SK-N-SH treated with all-trans-retinoic acid at 6 μM for 48 hours (cell line): ENCODE measurements around the gene GPBAR1.

Source experiments
- ATAC-seq: fragments of 200-7000 bp; cut with Tn5 transposase; 3 replicates; pipeline ENCODE4 v1.9.1; 2020; ENCODE audit warnings: mild to moderate bottlenecking, moderate library complexity
- ARNTL ChIP-seq: fragments of 450-650 bp; formaldehyde crosslinking; IDR thresholded peaks from 2 replicates; pipeline ENCODE4 v1.5.0; 2020; ENCODE audit warnings: low read depth, mild to moderate bottlenecking, moderate library complexity, borderline replicate concordance
- BACH2 ChIP-seq: fragments of 250-450 bp; sonication (Bioruptor Pico); IDR thresholded peaks from 2 replicates; pipeline ENCODE4 v1.9.0; 2021; ENCODE audit warnings: mild to moderate bottlenecking, borderline replicate concordance
- ESRRG ChIP-seq: fragments of 250-450 bp; sonication (Bioruptor Pico); IDR thresholded peaks from 2 replicates; pipeline ENCODE4 v1.6.1; 2021; ENCODE audit warnings: mild to moderate bottlenecking
- GLIS3 ChIP-seq: fragments of 250-450 bp; sonication (Bioruptor Pico); IDR thresholded peaks from 2 replicates; pipeline ENCODE4 v1.5.0; 2020; ENCODE audit warnings: mild to moderate bottlenecking, moderate library complexity
- ISL1 ChIP-seq: fragments of 250-450 bp; sonication (Bioruptor Pico); IDR thresholded peaks from 2 replicates; pipeline ENCODE4 v2.1.2; 2022; ENCODE audit warnings: mild to moderate bottlenecking, moderate library complexity
- OSR1 ChIP-seq: fragments of 250-450 bp; sonication (Bioruptor Pico); IDR thresholded peaks from 2 replicates; pipeline ENCODE4 v1.8.0; 2022; ENCODE audit warnings: moderate library complexity, mild to moderate bottlenecking, inconsistent platforms
- PPARA ChIP-seq: fragments of 250-450 bp; sonication (Bioruptor Pico); IDR thresholded peaks from 2 replicates; pipeline ENCODE4 v1.5.0; 2020; ENCODE audit warnings: mild to moderate bottlenecking, borderline replicate concordance
- RARB ChIP-seq: fragments of 250-450 bp; sonication (Bioruptor Pico); IDR thresholded peaks from 2 replicates; pipeline ENCODE4 v1.8.0; 2021; ENCODE audit warnings: mild to moderate bottlenecking, moderate library complexity
- SNAI2 ChIP-seq: fragments of 250-450 bp; sonication (Bioruptor Pico); IDR thresholded peaks from 2 replicates; pipeline ENCODE4 v1.5.0; 2020; ENCODE audit warnings: mild to moderate bottlenecking, moderate library complexity
- TCF4 ChIP-seq: fragments of 250-450 bp; sonication (Bioruptor Pico); IDR thresholded peaks from 2 replicates; pipeline ENCODE4 v1.8.0; 2021; ENCODE audit warnings: mild to moderate bottlenecking, moderate library complexity, borderline replicate concordance
- TOX ChIP-seq: fragments of 250-450 bp; sonication (Bioruptor Pico); IDR thresholded peaks from 2 replicates; pipeline ENCODE4 v1.8.0; 2021; ENCODE audit warnings: mild to moderate bottlenecking, moderate library complexity, borderline replicate concordance
- ZC3H10 ChIP-seq: fragments of 250-450 bp; sonication (Bioruptor Pico); IDR thresholded peaks from 2 replicates; pipeline ENCODE4 v1.5.1; 2021; ENCODE audit warnings: mild to moderate bottlenecking, moderate library complexity
- ZFP3 ChIP-seq: fragments of 250-450 bp; sonication (Bioruptor Pico); IDR thresholded peaks from 2 replicates; pipeline ENCODE4 v1.5.0; 2020; ENCODE audit warnings: mild to moderate bottlenecking, moderate library complexity
- ZFP30 ChIP-seq: fragments of 450-650 bp; formaldehyde crosslinking; IDR thresholded peaks from 2 replicates; pipeline ENCODE4 v1.5.0; 2022; ENCODE audit warnings: mild to moderate bottlenecking, moderate library complexity
- ZNF565 ChIP-seq: fragments of 450-650 bp; formaldehyde crosslinking; conservative IDR thresholded peaks from 2 replicates; pipeline ENCODE4 v1.5.0; 2020; ENCODE audit warnings: low read depth, mild to moderate bottlenecking, moderate library complexity
- ZNF70 ChIP-seq: fragments of 450-650 bp; formaldehyde crosslinking; IDR thresholded peaks from 2 replicates; pipeline ENCODE4 v1.5.0; 2020; ENCODE audit warnings: mild to moderate bottlenecking, moderate library complexity
- ZNF8 ChIP-seq: fragments of 450-650 bp; formaldehyde crosslinking; IDR thresholded peaks from 2 replicates; pipeline ENCODE4 v1.5.0; 2020; ENCODE audit warnings: mild to moderate bottlenecking, moderate library complexity
- TF ChIP-seq, protein P1 (sequence below): fragments of 250-450 bp; sonication (Bioruptor Pico); IDR thresholded peaks from 2 replicates; pipeline ENCODE4 v1.5.0; 2020; ENCODE audit warnings: mild to moderate bottlenecking, moderate library complexity
- TF ChIP-seq, protein P2 (sequence below): fragments of 250-450 bp; sonication (Bioruptor Pico); IDR thresholded peaks from 2 replicates; pipeline ENCODE4 v1.8.0; 2020; ENCODE audit warnings: mild to moderate bottlenecking, moderate library complexity, borderline replicate concordance
- TF ChIP-seq, protein P3 (sequence below): fragments of 250-450 bp; sonication (Bioruptor Pico); IDR thresholded peaks from 2 replicates; pipeline ENCODE4 v1.5.1; 2021; ENCODE audit warnings: mild to moderate bottlenecking, moderate library complexity
- TF ChIP-seq, protein P4 (sequence below): fragments of 250-450 bp; sonication (Bioruptor Pico); IDR thresholded peaks from 2 replicates; pipeline ENCODE4 v1.5.1; 2020; ENCODE audit warnings: low read depth, mild to moderate bottlenecking, moderate library complexity
- TF ChIP-seq, protein P5 (sequence below): fragments of 250-450 bp; sonication (Bioruptor Pico); IDR thresholded peaks from 2 replicates; pipeline ENCODE4 v1.8.0; 2021; ENCODE audit warnings: low read depth, mild to moderate bottlenecking, moderate library complexity, borderline replicate concordance

GPBAR1 gene

DNA sequence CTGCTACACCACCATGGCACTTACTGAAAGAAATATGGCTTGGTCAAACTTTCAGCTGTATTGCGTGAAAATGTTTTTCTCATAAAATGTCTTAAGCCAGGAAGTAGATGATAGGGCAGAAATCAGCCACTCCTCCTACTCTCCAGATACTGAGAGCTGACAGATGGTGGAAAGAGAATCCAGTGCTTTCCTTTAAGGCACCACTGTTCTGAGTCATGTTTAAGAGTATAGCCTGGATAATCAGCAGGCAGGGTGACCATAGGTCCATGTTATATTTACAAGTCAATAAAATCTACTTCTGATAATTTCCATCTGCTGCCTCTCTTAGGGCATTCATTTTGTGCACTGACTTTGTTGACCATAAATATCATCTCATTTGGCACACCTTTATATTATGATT, 21.9 kb upstream of the GPBAR1 start:
- no peak for ATAC-seq
- TF ChIP-seq, protein P1, sequence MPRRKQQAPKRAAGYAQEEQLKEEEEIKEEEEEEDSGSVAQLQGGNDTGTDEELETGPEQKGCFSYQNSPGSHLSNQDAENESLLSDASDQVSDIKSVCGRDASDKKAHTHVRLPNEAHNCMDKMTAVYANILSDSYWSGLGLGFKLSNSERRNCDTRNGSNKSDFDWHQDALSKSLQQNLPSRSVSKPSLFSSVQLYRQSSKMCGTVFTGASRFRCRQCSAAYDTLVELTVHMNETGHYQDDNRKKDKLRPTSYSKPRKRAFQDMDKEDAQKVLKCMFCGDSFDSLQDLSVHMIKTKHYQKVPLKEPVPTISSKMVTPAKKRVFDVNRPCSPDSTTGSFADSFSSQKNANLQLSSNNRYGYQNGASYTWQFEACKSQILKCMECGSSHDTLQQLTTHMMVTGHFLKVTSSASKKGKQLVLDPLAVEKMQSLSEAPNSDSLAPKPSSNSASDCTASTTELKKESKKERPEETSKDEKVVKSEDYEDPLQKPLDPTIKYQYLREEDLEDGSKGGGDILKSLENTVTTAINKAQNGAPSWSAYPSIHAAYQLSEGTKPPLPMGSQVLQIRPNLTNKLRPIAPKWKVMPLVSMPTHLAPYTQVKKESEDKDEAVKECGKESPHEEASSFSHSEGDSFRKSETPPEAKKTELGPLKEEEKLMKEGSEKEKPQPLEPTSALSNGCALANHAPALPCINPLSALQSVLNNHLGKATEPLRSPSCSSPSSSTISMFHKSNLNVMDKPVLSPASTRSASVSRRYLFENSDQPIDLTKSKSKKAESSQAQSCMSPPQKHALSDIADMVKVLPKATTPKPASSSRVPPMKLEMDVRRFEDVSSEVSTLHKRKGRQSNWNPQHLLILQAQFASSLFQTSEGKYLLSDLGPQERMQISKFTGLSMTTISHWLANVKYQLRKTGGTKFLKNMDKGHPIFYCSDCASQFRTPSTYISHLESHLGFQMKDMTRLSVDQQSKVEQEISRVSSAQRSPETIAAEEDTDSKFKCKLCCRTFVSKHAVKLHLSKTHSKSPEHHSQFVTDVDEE, result no peak
- TF ChIP-seq ZC3H10 (no peak), TCF4 (CRISPR knock-in tag) (no peak), GLIS3 (CRISPR knock-in tag) (no peak), ARNTL (no peak), OSR1 (no peak), BACH2 (CRISPR knock-in tag) (no peak), PPARA (CRISPR knock-in tag) (no peak), SNAI2 (CRISPR knock-in tag) (no peak), ESRRG (no peak), ZNF565 (CRISPR knock-in tag) (no peak), TOX (CRISPR knock-in tag) (no peak), ISL1 (CRISPR knock-in tag) (no peak), ZNF8 (CRISPR knock-in tag) (no peak), RARB (CRISPR knock-in tag) (no peak), ZNF70 (CRISPR knock-in tag) (no peak)
- TF ChIP-seq, protein P2, sequence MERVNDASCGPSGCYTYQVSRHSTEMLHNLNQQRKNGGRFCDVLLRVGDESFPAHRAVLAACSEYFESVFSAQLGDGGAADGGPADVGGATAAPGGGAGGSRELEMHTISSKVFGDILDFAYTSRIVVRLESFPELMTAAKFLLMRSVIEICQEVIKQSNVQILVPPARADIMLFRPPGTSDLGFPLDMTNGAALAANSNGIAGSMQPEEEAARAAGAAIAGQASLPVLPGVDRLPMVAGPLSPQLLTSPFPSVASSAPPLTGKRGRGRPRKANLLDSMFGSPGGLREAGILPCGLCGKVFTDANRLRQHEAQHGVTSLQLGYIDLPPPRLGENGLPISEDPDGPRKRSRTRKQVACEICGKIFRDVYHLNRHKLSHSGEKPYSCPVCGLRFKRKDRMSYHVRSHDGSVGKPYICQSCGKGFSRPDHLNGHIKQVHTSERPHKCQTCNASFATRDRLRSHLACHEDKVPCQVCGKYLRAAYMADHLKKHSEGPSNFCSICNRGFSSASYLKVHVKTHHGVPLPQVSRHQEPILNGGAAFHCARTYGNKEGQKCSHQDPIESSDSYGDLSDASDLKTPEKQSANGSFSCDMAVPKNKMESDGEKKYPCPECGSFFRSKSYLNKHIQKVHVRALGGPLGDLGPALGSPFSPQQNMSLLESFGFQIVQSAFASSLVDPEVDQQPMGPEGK (CRISPR knock-in tag), result no peak
- TF ChIP-seq, protein P3, sequence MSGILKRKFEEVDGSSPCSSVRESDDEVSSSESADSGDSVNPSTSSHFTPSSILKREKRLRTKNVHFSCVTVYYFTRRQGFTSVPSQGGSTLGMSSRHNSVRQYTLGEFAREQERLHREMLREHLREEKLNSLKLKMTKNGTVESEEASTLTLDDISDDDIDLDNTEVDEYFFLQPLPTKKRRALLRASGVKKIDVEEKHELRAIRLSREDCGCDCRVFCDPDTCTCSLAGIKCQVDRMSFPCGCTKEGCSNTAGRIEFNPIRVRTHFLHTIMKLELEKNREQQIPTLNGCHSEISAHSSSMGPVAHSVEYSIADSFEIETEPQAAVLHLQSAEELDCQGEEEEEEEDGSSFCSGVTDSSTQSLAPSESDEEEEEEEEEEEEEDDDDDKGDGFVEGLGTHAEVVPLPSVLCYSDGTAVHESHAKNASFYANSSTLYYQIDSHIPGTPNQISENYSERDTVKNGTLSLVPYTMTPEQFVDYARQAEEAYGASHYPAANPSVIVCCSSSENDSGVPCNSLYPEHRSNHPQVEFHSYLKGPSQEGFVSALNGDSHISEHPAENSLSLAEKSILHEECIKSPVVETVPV (CRISPR knock-in tag), result no peak
- TF ChIP-seq, protein P4, sequence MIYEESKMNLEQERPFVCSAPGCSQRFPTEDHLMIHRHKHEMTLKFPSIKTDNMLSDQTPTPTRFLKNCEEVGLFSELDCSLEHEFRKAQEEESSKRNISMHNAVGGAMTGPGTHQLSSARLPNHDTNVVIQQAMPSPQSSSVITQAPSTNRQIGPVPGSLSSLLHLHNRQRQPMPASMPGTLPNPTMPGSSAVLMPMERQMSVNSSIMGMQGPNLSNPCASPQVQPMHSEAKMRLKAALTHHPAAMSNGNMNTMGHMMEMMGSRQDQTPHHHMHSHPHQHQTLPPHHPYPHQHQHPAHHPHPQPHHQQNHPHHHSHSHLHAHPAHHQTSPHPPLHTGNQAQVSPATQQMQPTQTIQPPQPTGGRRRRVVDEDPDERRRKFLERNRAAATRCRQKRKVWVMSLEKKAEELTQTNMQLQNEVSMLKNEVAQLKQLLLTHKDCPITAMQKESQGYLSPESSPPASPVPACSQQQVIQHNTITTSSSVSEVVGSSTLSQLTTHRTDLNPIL (CRISPR knock-in tag), result no peak
- TF ChIP-seq, protein P5, sequence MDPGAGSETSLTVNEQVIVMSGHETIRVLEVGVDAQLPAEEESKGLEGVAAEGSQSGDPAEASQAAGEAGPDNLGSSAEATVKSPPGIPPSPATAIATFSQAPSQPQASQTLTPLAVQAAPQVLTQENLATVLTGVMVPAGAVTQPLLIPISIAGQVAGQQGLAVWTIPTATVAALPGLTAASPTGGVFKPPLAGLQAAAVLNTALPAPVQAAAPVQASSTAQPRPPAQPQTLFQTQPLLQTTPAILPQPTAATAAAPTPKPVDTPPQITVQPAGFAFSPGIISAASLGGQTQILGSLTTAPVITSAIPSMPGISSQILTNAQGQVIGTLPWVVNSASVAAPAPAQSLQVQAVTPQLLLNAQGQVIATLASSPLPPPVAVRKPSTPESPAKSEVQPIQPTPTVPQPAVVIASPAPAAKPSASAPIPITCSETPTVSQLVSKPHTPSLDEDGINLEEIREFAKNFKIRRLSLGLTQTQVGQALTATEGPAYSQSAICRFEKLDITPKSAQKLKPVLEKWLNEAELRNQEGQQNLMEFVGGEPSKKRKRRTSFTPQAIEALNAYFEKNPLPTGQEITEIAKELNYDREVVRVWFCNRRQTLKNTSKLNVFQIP (CRISPR knock-in tag), result no peak
- TF ChIP-seq, all 23 proteins: peak for 0

DNA sequence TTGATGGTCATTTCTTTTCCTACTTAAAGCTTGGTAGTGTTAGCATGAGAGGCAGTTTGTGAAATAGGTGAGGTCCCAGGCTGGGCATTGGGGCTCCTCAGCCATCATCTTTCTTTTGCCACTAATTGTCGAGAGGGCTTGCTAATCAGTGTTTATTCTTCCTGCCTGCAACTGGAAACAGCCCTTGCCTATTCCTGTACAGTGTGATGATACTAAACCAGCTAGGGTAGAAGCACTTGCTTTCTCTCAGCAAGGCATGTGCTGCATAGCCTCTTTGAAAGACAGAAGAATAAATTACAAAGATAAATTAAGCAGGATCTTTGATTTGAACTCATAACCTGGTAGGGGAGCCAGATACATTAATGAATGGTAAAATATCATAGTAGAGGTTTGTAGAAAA, 16.6 kb upstream of the GPBAR1 start:
- no peak for ATAC-seq
- TF ChIP-seq ZNF70 (CRISPR knock-in tag), result no peak
- no peak for TF ChIP-seq PPARA (CRISPR knock-in tag)

DNA sequence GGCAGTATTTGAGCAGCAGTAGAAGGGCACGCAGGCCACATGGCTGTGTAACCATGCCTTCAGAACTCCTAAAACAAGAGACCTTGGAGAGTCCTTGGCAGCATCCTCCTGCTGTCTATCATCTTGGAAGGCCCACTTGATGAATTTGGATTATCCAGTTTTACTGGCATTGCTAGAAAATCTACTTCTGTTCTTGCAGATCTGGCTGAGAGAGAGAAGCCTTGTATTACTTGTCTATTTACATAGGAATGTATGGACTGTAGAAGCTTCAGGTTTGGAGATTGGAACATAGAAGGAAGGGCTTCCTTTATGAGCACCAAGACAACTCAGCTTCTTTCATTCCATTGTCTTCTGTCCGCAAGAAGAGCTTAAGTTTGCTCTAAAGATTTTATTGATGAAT, 16.1 kb upstream of the GPBAR1 start:
- TF ChIP-seq ZC3H10, result no peak
- no peak for TF ChIP-seq ZFP3
- no peak for TF ChIP-seq OSR1
- no peak for TF ChIP-seq RARB (CRISPR knock-in tag)
- TF ChIP-seq BACH2 (CRISPR knock-in tag), result no peak
- no peak for TF ChIP-seq ZNF8 (CRISPR knock-in tag)
- no peak for TF ChIP-seq ZFP30 (CRISPR knock-in tag)
- TF ChIP-seq ZNF70 (CRISPR knock-in tag), result no peak
- no peak for TF ChIP-seq SNAI2 (CRISPR knock-in tag)
- TF ChIP-seq TOX (CRISPR knock-in tag), result no peak
- TF ChIP-seq, protein P2 (CRISPR knock-in tag), result no peak
- ATAC-seq, result no peak
